DMS79 (cell line): ENCODE measurements around the gene KLHL41.
"Not testable (repeated sequence)": the region's sequence is repeated elsewhere in the genome, so short reads cannot be mapped to it uniquely, and the experiment has no call there.

Experiments
- DNase-seq: peaks from one replicate; lab custom pipeline; 2025; lab: John Stamatoyannopoulos, UW

Gene KLHL41

GRCh38 chr2:169572821-169573159, 63.3 kb downstream of the KLHL41 start:
- DNase-seq, result no peak

GRCh38 chr2:169573160-169573973, 63.9 kb downstream of the KLHL41 start, which contains the start of gene FASTKD1:
Gene FASTKD1 (minus strand): TSS chr2:169573865. CDS start chr2:169572029, 1,836 bp downstream.
- DNase-seq, result peak; percentile 86

GRCh38 chr2:169573974-169574299, 64.4 kb downstream of the KLHL41 start:
- no peak for DNase-seq

- not testable (repeated sequence) for DNase-seq
These were observed 65.0 kb downstream of the KLHL41 start for GRCh38 chr2:169574539-169574938.

- not testable (repeated sequence) for DNase-seq
These were observed 65.8 kb downstream of the KLHL41 start for GRCh38 chr2:169575264-169575663.
